DMS79 treated with DMSO at 0.1 percent for 48 hours (cell line): ENCODE measurements around the gene C11orf54.

Experiments
- DNase-seq: peaks from one replicate; lab custom pipeline; 2025; lab: John Stamatoyannopoulos, UW

C11orf54 gene

GRCh38 chr11:93741094-93741881 is at the start of gene C11orf54, which contains the start of gene TAF1D:
C11orf54 (plus strand) TSS chr11:93741672; CDS start chr11:93747394, 5,722 bp downstream.
TAF1D (minus strand) TSS chr11:93741495; CDS start chr11:93739304, 2,191 bp downstream.
- peak; percentile 99 for DNase-seq

GRCh38 chr11:93694109-93694508 is 47.4 kb upstream of the C11orf54 start:
- no peak for DNase-seq

GRCh38 chr11:93694557-93694956 is 46.9 kb upstream of the C11orf54 start:
- DNase-seq, result no peak

GRCh38 chr11:93697611-93698010 is 43.9 kb upstream of the C11orf54 start:
- no peak for DNase-seq

- DNase-seq, result no peak
Measured at GRCh38 chr11:93700830-93701229, 40.6 kb upstream of the C11orf54 start.

GRCh38 chr11:93704237-93704636 is 37.2 kb upstream of the C11orf54 start:
- no peak for DNase-seq

GRCh38 chr11:93710239-93710638 is 31.2 kb upstream of the C11orf54 start:
- no peak for DNase-seq

GRCh38 chr11:93712678-93713077 is 28.8 kb upstream of the C11orf54 start:
- DNase-seq, result no peak

- DNase-seq, result no peak
Measured at GRCh38 chr11:93715797-93716396, 25.6 kb upstream of the C11orf54 start.

- no peak for DNase-seq
Measured at GRCh38 chr11:93717501-93717900, 24.0 kb upstream of the C11orf54 start.

GRCh38 chr11:93718057-93718563 is 23.4 kb upstream of the C11orf54 start:
- DNase-seq, result no peak

GRCh38 chr11:93719310-93719709 is 22.2 kb upstream of the C11orf54 start:
- DNase-seq, result no peak

- no peak for DNase-seq
Measured at GRCh38 chr11:93720522-93720921, 20.9 kb upstream of the C11orf54 start.

- no peak for DNase-seq
Measured at GRCh38 chr11:93724089-93724488, 17.4 kb upstream of the C11orf54 start.

- no peak for DNase-seq
Measured at GRCh38 chr11:93727985-93728791, 13.3 kb upstream of the C11orf54 start.

GRCh38 chr11:93728792-93729128 is 12.7 kb upstream of the C11orf54 start:
- no peak for DNase-seq

- no peak for DNase-seq
Measured at GRCh38 chr11:93729129-93729616, 12.3 kb upstream of the C11orf54 start.

GRCh38 chr11:93730108-93731107 is 11.1 kb upstream of the C11orf54 start:
- no peak for DNase-seq

- DNase-seq, result no peak
Measured at GRCh38 chr11:93732237-93732892, 9.1 kb upstream of the C11orf54 start.

- DNase-seq, result no peak
Measured at GRCh38 chr11:93733474-93733873, 8.0 kb upstream of the C11orf54 start.
